ENCODE measurements around the gene PCDH9. TPM values are rescaled to one million over a fixed set of nuclear protein-coding genes. Genes with fewer than 3 reads are reported as not detected.

PCDH9 gene
- total and polyA plus RNA-seq, 2 of the 13 experiments (the other 11 are each of a cell fraction or from before 2014, with no cell fraction given), result 0.09 TPM; not detected in 1

DNA sequence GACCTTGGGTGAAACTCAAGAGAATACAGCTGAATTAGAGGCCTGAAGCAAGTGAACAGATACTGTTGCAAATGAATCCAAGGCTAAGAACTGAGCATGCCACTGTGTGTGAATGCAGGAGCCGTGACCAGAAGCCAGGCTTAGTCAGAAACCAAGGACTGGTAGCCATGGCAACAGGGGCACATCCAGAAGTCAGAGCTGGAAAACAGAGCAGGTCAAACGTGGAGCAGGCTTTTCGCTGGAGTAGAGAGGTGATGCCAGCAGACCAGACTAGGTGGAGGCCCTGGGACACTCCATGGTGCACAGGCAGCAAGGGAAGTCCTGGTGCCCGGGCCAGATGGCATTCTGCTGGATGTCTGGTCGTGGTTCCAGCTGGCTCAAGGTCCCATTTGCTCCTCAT lies 564.1 kb downstream of the PCDH9 start (continued):
- no peak for TF ChIP-seq ZNF780A (CRISPR knock-in tag; IDR thresholded peaks at IDR 0.05)
- no peak for TF ChIP-seq SMAD9 (CRISPR knock-in tag; IDR thresholded peaks at IDR 0.05)
- no peak for TF ChIP-seq ZNF382 (CRISPR knock-in tag; IDR thresholded peaks at IDR 0.05; ENCODE audit: borderline replicate concordance)
- TF ChIP-seq, protein P1, sequence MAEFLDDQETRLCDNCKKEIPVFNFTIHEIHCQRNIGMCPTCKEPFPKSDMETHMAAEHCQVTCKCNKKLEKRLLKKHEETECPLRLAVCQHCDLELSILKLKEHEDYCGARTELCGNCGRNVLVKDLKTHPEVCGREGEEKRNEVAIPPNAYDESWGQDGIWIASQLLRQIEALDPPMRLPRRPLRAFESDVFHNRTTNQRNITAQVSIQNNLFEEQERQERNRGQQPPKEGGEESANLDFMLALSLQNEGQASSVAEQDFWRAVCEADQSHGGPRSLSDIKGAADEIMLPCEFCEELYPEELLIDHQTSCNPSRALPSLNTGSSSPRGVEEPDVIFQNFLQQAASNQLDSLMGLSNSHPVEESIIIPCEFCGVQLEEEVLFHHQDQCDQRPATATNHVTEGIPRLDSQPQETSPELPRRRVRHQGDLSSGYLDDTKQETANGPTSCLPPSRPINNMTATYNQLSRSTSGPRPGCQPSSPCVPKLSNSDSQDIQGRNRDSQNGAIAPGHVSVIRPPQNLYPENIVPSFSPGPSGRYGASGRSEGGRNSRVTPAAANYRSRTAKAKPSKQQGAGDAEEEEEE (CRISPR knock-in tag; IDR thresholded peaks at IDR 0.05; ENCODE audit: borderline replicate concordance), result no peak
- TF ChIP-seq TOPORS (CRISPR knock-in tag; IDR thresholded peaks at IDR 0.05), result no peak

DNA sequence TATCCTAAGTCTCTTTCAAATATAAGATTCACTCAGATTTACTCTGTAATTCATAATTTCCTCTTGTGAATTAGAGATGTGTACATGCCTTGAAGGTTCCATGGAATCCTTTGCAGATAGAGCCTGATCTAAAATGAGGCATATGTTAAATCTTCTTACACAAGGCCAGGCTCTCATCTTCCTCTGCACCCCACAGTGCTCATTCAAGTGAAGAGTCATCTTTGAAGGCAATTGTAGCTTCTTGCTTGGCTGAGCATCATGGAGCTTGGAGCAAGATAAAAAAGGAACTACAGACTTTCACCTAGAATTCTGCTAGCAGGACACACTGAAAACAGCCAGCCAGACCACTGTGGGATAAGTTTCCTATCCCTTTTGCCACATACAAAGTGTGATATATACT lies 566.4 kb downstream of the PCDH9 start:
- ATAC-seq, result no peak
- no peaks in the 10 kb centered on the region for H3K9me3 ChIP-seq (ENCODE audit: low read length)
- H4K20me1 ChIP-seq (ENCODE audit: insufficient read depth, low read length), result no peaks in the 10 kb centered on the region
- H3K27ac ChIP-seq (ENCODE audit: extremely low read length, insufficient read depth, low read length), result no peak overlapping the region
- ChIA-PET POLR2A (no interaction called here), CTCF (ENCODE audit: low intra/inter-chr PET ratio, low total read pairs) (no interaction called here)
- H3K4me2 ChIP-seq (ENCODE audit: low read depth, low read length), result no peak overlapping the region
- no peaks in the 10 kb centered on the region for H3K36me3 ChIP-seq (replicated peaks in 1 of 2; ENCODE audit: control insufficient read depth in 1 of 2, insufficient read depth in 2 of 2, low read length in 2 of 2)
- DNase-seq (ENCODE audit: low spot score), result no peak
- BruUV-seq (replicated peaks), result no TSS peak
- no peak overlapping the region for H3K9ac ChIP-seq (ENCODE audit: insufficient read depth, low read depth, low read length)
- no peak for FAIRE-seq
- in situ Hi-C loops (cut with HindIII; ENCODE audit: extremely low pct_ligation_motif_present, low pct_unique_long_range_greater_than_20kb) (no loop called here), intact Hi-C loops (cut with micrococcal nuclease; ENCODE audit: unreplicated experiment) (no loop called here)
- no peaks in the 10 kb centered on the region for H3K27me3 ChIP-seq (ENCODE audit: control insufficient read depth in 1 of 2, insufficient read depth in 2 of 2, low read length in 2 of 2)
- H3K4me3 ChIP-seq (replicated peaks in 1 of 3; ENCODE audit: insufficient read depth in 1 of 3, low read depth in 2 of 3, low read length in 3 of 3), result no peak overlapping the region
- no peaks in the 10 kb centered on the region for H3K79me2 ChIP-seq (ENCODE audit: insufficient read depth, low read length)
- TF ChIP-seq TEF (CRISPR knock-in tag; IDR thresholded peaks at IDR 0.05) (no peak), ZFP41 (CRISPR knock-in tag; IDR thresholded peaks at IDR 0.05; ENCODE audit: borderline replicate concordance) (no peak), ZSCAN21 (CRISPR knock-in tag; IDR thresholded peaks at IDR 0.05; ENCODE audit: borderline replicate concordance) (no peak), NR2F2 (IDR thresholded peaks at IDR 0.05; ENCODE audit: borderline replicate concordance, low read depth) (no peak), RBFOX2 (IDR thresholded peaks at IDR 0.05; ENCODE audit: low read depth, low read length) (no peak)
- no peaks in the 10 kb centered on the region for H3K4me1 ChIP-seq (ENCODE audit: insufficient read depth, low read length)
- no peak overlapping the region for H2AFZ ChIP-seq (ENCODE audit: low read length)
